Psoas muscle (tissue), 8 donors: ENCODE results near the gene PELO. TPM values are rescaled to one million over a fixed set of nuclear protein-coding genes. Genes with fewer than 3 reads are reported as not detected.
A peak's percentile ranks its signal among the peaks of the same experiment; 100 is the strongest.

Source experiments
- ATAC-seq, 4 donors: fragments of 200-7000 bp; cut with Tn5 transposase; one replicate each; pipeline ENCODE4 v1.9.1; 2020; ENCODE audit warnings: moderate library complexity in 3 of 4, mild to moderate bottlenecking in 2 of 4
- DNase-seq, 2 donors: peaks; one replicate each; pipeline ENCODE4 v3.0.0-alpha.2; 2020
- H3K27ac ChIP-seq: fragments of 200-600 bp; one replicate; pipeline ENCODE4 v1.8.0; 2022
- H3K27me3 ChIP-seq, 3 donors: fragments of 200-600 bp in 1 of 3; one replicate each; pipeline versions ENCODE4 v1.6.1 to v1.8.0; 2013 to 2022; ENCODE audit warnings: low read length in 2 of 3, mild to moderate bottlenecking in 2 of 3, moderate library complexity in 1 of 3; ENCODE audit not compliant: insufficient read depth in 3 of 3
- H3K36me3 ChIP-seq, 2 donors: fragments of 200-600 bp in 1 of 2; one replicate each; pipeline versions ENCODE4 v1.6.1 to v1.8.0; 2013 to 2022; ENCODE audit warnings: low read depth in 1 of 2, mild to moderate bottlenecking in 1 of 2, moderate library complexity in 1 of 2; ENCODE audit not compliant: insufficient read depth in 1 of 2
- H3K4me1 ChIP-seq: fragments of 200-600 bp; one replicate; pipeline ENCODE4 v1.8.0; 2022
- H3K4me3 ChIP-seq: fragments of 200-600 bp; one replicate; pipeline ENCODE4 v1.8.0; 2022; ENCODE audit warnings: mild to moderate bottlenecking
- H3K9me3 ChIP-seq: fragments of 200-600 bp; one replicate; pipeline ENCODE4 v1.8.0; 2022
- WGBS, 3 donors: extraction: QIAGEN DNeasy Blood & Tissue Kit; methylation state at CpG; one replicate each; pipeline versions ENCODE4 v1.1.6 to v1.1.7; 2013; 5-methylcytosine and 5-hydroxymethylcytosine counted together
- intact Hi-C, 2 donors: fragments of 100-400 bp; cut with DNase I; formaldehyde crosslinking; loops; one replicate each; pipeline versions ENCODE4 v1.11.0 to v1.14.2; 2022
- polyA plus RNA-seq, 3 donors: library from polyadenylated mRNA; stranded (reverse); fragments of 200-250 nt; gene quantifications; one replicate each; pipeline ENCODE4 v1.2.3, GENCODE V29; 2013
- total RNA-seq, 4 donors: library from RNA; stranded (reverse); fragmentation: NEBNext Ultra II Directional in 2 of 4; extraction: Animal tissue kit (Norgen Biotek cat#: 25700) in 2 of 4; gene quantifications; one replicate each; pipeline versions ENCODE4 v1.2.1 to v1.2.4, GENCODE V29; 2021 to 2023
- TF ChIP-seq, protein P1 (sequence below): fragments of 200-600 bp; IDR thresholded peaks from one replicate; pipeline ENCODE4 v1.8.0; 2022; ENCODE audit warnings: antibody characterized with exemption
- donor health status: healthy with polysubstance abuse.
- donor health status: DM: no; HTN: no; CAD: no; lungs with moderate emphysema.
- donor health status: Bipolar disorder and iron deficiency.
- donor health status: healthy.
- donor health status: DM: yes; HTN: yes; CAD: no.
- donor health status: DM: no; HTN: no; CAD: no.
- donor health status: DM: no; HTN: no; CAD: no.
- donor health status: DM: yes; HTN: yes; CAD: no.

The PELO gene
- total and polyA plus RNA-seq, 7 donors: 13.1 to 30.1 (median 25.6) TPM

- TF ChIP-seq, protein P1, sequence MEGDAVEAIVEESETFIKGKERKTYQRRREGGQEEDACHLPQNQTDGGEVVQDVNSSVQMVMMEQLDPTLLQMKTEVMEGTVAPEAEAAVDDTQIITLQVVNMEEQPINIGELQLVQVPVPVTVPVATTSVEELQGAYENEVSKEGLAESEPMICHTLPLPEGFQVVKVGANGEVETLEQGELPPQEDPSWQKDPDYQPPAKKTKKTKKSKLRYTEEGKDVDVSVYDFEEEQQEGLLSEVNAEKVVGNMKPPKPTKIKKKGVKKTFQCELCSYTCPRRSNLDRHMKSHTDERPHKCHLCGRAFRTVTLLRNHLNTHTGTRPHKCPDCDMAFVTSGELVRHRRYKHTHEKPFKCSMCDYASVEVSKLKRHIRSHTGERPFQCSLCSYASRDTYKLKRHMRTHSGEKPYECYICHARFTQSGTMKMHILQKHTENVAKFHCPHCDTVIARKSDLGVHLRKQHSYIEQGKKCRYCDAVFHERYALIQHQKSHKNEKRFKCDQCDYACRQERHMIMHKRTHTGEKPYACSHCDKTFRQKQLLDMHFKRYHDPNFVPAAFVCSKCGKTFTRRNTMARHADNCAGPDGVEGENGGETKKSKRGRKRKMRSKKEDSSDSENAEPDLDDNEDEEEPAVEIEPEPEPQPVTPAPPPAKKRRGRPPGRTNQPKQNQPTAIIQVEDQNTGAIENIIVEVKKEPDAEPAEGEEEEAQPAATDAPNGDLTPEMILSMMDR: no peak
- Histone ChIP-seq H3K27ac (no peak overlapping the region), H3K4me3 (no peak overlapping the region), H3K9me3 (no peaks in the 10 kb centered on the region), H3K27me3 (no peaks in the 10 kb centered on the region), H3K4me1 (no peaks in the 10 kb centered on the region), H3K36me3 (no peaks in the 10 kb centered on the region)
- no peak for ATAC-seq
- no peak for DNase-seq
- intact Hi-C loops: no loop called here
Observed at GRCh38 chr5:52749666-52750065, 38.0 kb upstream of the PELO start.

GRCh38 chr5:52751137-52751536 is 36.6 kb upstream of the PELO start:
- 85 to 92% (median 88%) methylated on average over 1 of the region's 1 CpG for WGBS, 3 donors
- TF ChIP-seq, protein P1: no peak
- intact Hi-C loops: no loop called here
- Histone ChIP-seq H3K27me3 (no peaks in the 10 kb centered on the region), H3K4me3 (no peak overlapping the region), H3K36me3 (no peaks in the 10 kb centered on the region), H3K27ac (no peak overlapping the region), H3K9me3 (no peaks in the 10 kb centered on the region), H3K4me1 (no peaks in the 10 kb centered on the region)
- DNase-seq (no peak), ATAC-seq (no peak)

DNA sequence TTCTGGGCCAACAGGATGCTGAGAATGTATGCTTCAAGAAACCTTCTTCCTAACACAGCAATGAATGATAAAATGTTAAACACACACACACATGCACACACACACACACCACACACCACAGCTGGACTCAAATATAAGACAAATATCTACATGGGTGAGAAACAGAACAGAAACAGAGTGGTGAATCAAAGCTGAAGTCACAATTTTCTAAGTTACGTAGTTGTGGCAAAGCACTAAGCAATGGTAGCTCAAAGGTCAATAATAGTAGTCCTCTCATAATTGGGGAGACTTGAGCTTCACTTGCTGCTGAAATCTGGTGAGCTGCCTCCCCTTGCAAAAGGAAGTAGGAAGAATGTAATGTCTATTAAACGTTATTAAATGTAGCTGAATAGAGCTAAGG is 33.7 kb upstream of the PELO start:
- WGBS, 3 donors: 77 to 83% (median 79%) methylated on average over 2 of the region's 2 CpGs
- no peak for DNase-seq
- TF ChIP-seq, protein P1: no peak

DNA sequence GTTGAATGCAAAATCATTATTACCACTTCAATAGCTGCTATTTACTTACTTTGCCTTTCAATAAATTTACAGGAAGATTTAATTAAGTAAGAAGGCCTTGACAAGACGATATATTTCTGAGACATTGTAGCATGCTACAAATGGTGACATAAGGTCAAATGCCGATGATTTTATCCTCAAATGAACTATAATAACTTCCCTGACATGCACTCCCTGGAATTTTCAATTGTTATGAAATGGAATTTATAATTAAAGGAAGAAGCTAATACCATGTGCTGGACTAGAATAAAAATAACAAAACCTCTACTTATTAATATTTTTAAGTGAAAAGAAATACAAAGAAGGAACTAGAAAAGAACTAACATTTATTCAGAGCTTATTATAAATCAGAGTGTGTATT is 30.2 kb upstream of the PELO start:
- Histone ChIP-seq H3K36me3 (no peaks in the 10 kb centered on the region), H3K27me3 (no peaks in the 10 kb centered on the region), H3K9me3 (no peaks in the 10 kb centered on the region), H3K27ac (peak overlapping the region; percentile 33), H3K4me1 (no peaks in the 10 kb centered on the region), H3K4me3 (no peak overlapping the region)
- DNase-seq (no peak), ATAC-seq (no peak)
- intact Hi-C loops: no loop called here
- TF ChIP-seq, protein P1: no peak
- WGBS, 3 donors: 39 to 54% (median 47%) methylated on average over 2 of the region's 2 CpGs

More for the DNA sequence above, 33.7 kb upstream of the PELO start:
- H3K9me3 ChIP-seq: no peaks in the 10 kb centered on the region
- H3K27ac ChIP-seq: no peak overlapping the region
- no peaks in the 10 kb centered on the region for H3K4me1 ChIP-seq
- no peak for ATAC-seq
- intact Hi-C loops: no loop called here
- H3K4me3 ChIP-seq: no peak overlapping the region
- H3K36me3 ChIP-seq: no peaks in the 10 kb centered on the region
- no peaks in the 10 kb centered on the region for H3K27me3 ChIP-seq

- 75 to 82% (median 82%) methylated on average over 5 of the region's 5 CpGs for WGBS, 3 donors
- TF ChIP-seq, protein P1: no peak
- intact Hi-C loops: no loop called here
- H3K36me3 ChIP-seq: no peaks in the 10 kb centered on the region
- H3K9me3 ChIP-seq: no peaks in the 10 kb centered on the region
- H3K27me3 ChIP-seq: no peaks in the 10 kb centered on the region
- peak overlapping the region; percentile 33 for H3K27ac ChIP-seq
- ATAC-seq: no peak
- H3K4me1 ChIP-seq: no peaks in the 10 kb centered on the region
- DNase-seq: no peak
- H3K4me3 ChIP-seq: no peak overlapping the region
Observed at GRCh38 chr5:52758014-52758413, 29.7 kb upstream of the PELO start.
